ENCODE measurements around the gene C19orf47.
"Not testable (repeated sequence)": the region's sequence is repeated elsewhere in the genome, so short reads cannot be mapped to it uniquely, and the experiment has no call there.

The C19orf47 gene

GRCh38 chr19:40339018-40339728 lies 9.0 kb downstream of the C19orf47 start:
- H3K36me3 ChIP-seq (ENCODE audit: insufficient read depth, low read length) = peaks cover 21% of the 10 kb centered on the region
- no peaks in the 10 kb centered on the region for H3K9me3 ChIP-seq (replicated peaks; ENCODE audit: low read length)
- no peak overlapping the region for H3K9ac ChIP-seq (ENCODE audit: low read depth, low read length)
- no peaks in the 10 kb centered on the region for H3K27me3 ChIP-seq (ENCODE audit: control insufficient read depth, insufficient read depth, low read length)
- H3K4me1 ChIP-seq (ENCODE audit: control insufficient read depth, insufficient read depth, low read length) = peaks cover 18% of the 10 kb centered on the region
- H3K4me3 ChIP-seq (ENCODE audit: low read length) = no peak overlapping the region
- no peak overlapping the region for H3K4me2 ChIP-seq (ENCODE audit: low read length)

- no peak overlapping the region for H3K4me2 ChIP-seq (ENCODE audit: low read length)
- no peaks in the 10 kb centered on the region for H3K9me3 ChIP-seq (replicated peaks; ENCODE audit: low read length)
- no peak overlapping the region for H3K9ac ChIP-seq (ENCODE audit: low read depth, low read length)
- peaks cover 13% of the 10 kb centered on the region for H3K4me1 ChIP-seq (ENCODE audit: control insufficient read depth, insufficient read depth, low read length)
- H3K4me3 ChIP-seq (ENCODE audit: low read length) = no peak overlapping the region
- H3K27me3 ChIP-seq (ENCODE audit: control insufficient read depth, insufficient read depth, low read length) = no peaks in the 10 kb centered on the region
- peaks cover 31% of the 10 kb centered on the region for H3K36me3 ChIP-seq (ENCODE audit: insufficient read depth, low read length)
Observed at GRCh38 chr19:40337594-40337993, 10.6 kb downstream of the C19orf47 start.

- Histone ChIP-seq H3K36me3 (ENCODE audit: insufficient read depth, low read length) (peaks cover 34% of the 10 kb centered on the region), H3K4me2 (ENCODE audit: low read length) (no peak overlapping the region), H3K9ac (ENCODE audit: low read depth, low read length) (no peak overlapping the region), H3K4me1 (ENCODE audit: control insufficient read depth, insufficient read depth, low read length) (peaks cover 8% of the 10 kb centered on the region), H3K27me3 (ENCODE audit: control insufficient read depth, insufficient read depth, low read length) (no peaks in the 10 kb centered on the region), H3K4me3 (ENCODE audit: low read length) (no peak overlapping the region), H3K9me3 (replicated peaks; ENCODE audit: low read length) (no peaks in the 10 kb centered on the region)
Observed at GRCh38 chr19:40337107-40337506, 11.1 kb downstream of the C19orf47 start.

- H3K4me2 ChIP-seq (ENCODE audit: low read length) = no peak overlapping the region
- peaks cover 3% of the 10 kb centered on the region for H3K4me1 ChIP-seq (ENCODE audit: control insufficient read depth, insufficient read depth, low read length)
- H3K4me3 ChIP-seq (ENCODE audit: low read length) = no peak overlapping the region
- H3K9me3 ChIP-seq (replicated peaks; ENCODE audit: low read length) = no peaks in the 10 kb centered on the region
- no peaks in the 10 kb centered on the region for H3K27me3 ChIP-seq (ENCODE audit: control insufficient read depth, insufficient read depth, low read length)
- peaks cover 38% of the 10 kb centered on the region for H3K36me3 ChIP-seq (ENCODE audit: insufficient read depth, low read length)
- H3K9ac ChIP-seq (ENCODE audit: low read depth, low read length) = no peak overlapping the region
Observed at GRCh38 chr19:40336601-40336900, 11.6 kb downstream of the C19orf47 start.

GRCh38 chr19:40335855-40336600 lies 12.2 kb downstream of the C19orf47 start:
- no peak overlapping the region for H3K4me3 ChIP-seq (ENCODE audit: low read length)
- no peak overlapping the region for H3K9ac ChIP-seq (ENCODE audit: low read depth, low read length)
- no peak overlapping the region for H3K4me2 ChIP-seq (ENCODE audit: low read length)
- peaks cover 44% of the 10 kb centered on the region for H3K36me3 ChIP-seq (ENCODE audit: insufficient read depth, low read length)
- no peaks in the 10 kb centered on the region for H3K9me3 ChIP-seq (replicated peaks; ENCODE audit: low read length)
- no peaks in the 10 kb centered on the region for H3K27me3 ChIP-seq (ENCODE audit: control insufficient read depth, insufficient read depth, low read length)
- no peaks in the 10 kb centered on the region for H3K4me1 ChIP-seq (ENCODE audit: control insufficient read depth, insufficient read depth, low read length)

- Histone ChIP-seq H3K4me3 (ENCODE audit: low read length) (no peak overlapping the region), H3K9ac (ENCODE audit: low read depth, low read length) (no peak overlapping the region), H3K27me3 (ENCODE audit: control insufficient read depth, insufficient read depth, low read length) (no peaks in the 10 kb centered on the region), H3K4me2 (ENCODE audit: low read length) (no peak overlapping the region), H3K4me1 (ENCODE audit: control insufficient read depth, insufficient read depth, low read length) (no peaks in the 10 kb centered on the region), H3K9me3 (replicated peaks; ENCODE audit: low read length) (no peaks in the 10 kb centered on the region), H3K36me3 (ENCODE audit: insufficient read depth, low read length) (peaks cover 49% of the 10 kb centered on the region)
Observed at GRCh38 chr19:40335101-40335500, 13.1 kb downstream of the C19orf47 start.

GRCh38 chr19:40333083-40333482 lies 15.1 kb downstream of the C19orf47 start:
- H3K9ac ChIP-seq (ENCODE audit: low read depth, low read length); H3K4me1 ChIP-seq (ENCODE audit: control insufficient read depth, insufficient read depth, low read length); H3K4me2 ChIP-seq (ENCODE audit: low read length); H3K4me3 ChIP-seq (ENCODE audit: low read length); H3K9me3 ChIP-seq (replicated peaks; ENCODE audit: low read length); H3K27me3 ChIP-seq (ENCODE audit: control insufficient read depth, insufficient read depth, low read length): not testable (repeated sequence)
- peaks cover 53% of the 10 kb centered on the region for H3K36me3 ChIP-seq (ENCODE audit: insufficient read depth, low read length)

GRCh38 chr19:40332669-40333068 lies 15.5 kb downstream of the C19orf47 start:
- H3K27me3 ChIP-seq (ENCODE audit: control insufficient read depth, insufficient read depth, low read length) = no peaks in the 10 kb centered on the region
- no peaks in the 10 kb centered on the region for H3K9me3 ChIP-seq (replicated peaks; ENCODE audit: low read length)
- H3K36me3 ChIP-seq (ENCODE audit: insufficient read depth, low read length) = peaks cover 56% of the 10 kb centered on the region
- H3K4me2 ChIP-seq (ENCODE audit: low read length) = no peak overlapping the region
- H3K9ac ChIP-seq (ENCODE audit: low read depth, low read length) = no peak overlapping the region
- no peaks in the 10 kb centered on the region for H3K4me1 ChIP-seq (ENCODE audit: control insufficient read depth, insufficient read depth, low read length)
- no peak overlapping the region for H3K4me3 ChIP-seq (ENCODE audit: low read length)

GRCh38 chr19:40331052-40331451 lies 17.1 kb downstream of the C19orf47 start:
- H3K4me2 ChIP-seq (ENCODE audit: low read length) = no peak overlapping the region
- no peak overlapping the region for H3K9ac ChIP-seq (ENCODE audit: low read depth, low read length)
- no peaks in the 10 kb centered on the region for H3K9me3 ChIP-seq (replicated peaks; ENCODE audit: low read length)
- H3K4me1 ChIP-seq (ENCODE audit: control insufficient read depth, insufficient read depth, low read length) = no peaks in the 10 kb centered on the region
- no peak overlapping the region for H3K4me3 ChIP-seq (ENCODE audit: low read length)
- peaks cover 65% of the 10 kb centered on the region for H3K36me3 ChIP-seq (ENCODE audit: insufficient read depth, low read length)
- no peaks in the 10 kb centered on the region for H3K27me3 ChIP-seq (ENCODE audit: control insufficient read depth, insufficient read depth, low read length)

GRCh38 chr19:40326201-40326600 lies 22.0 kb downstream of the C19orf47 start:
- Histone ChIP-seq H3K4me2 (ENCODE audit: low read length) (no peak overlapping the region), H3K9me3 (replicated peaks; ENCODE audit: low read length) (no peaks in the 10 kb centered on the region), H3K36me3 (ENCODE audit: insufficient read depth, low read length) (peaks cover 76% of the 10 kb centered on the region), H3K4me1 (ENCODE audit: control insufficient read depth, insufficient read depth, low read length) (no peaks in the 10 kb centered on the region), H3K9ac (ENCODE audit: low read depth, low read length) (no peak overlapping the region), H3K27me3 (ENCODE audit: control insufficient read depth, insufficient read depth, low read length) (no peaks in the 10 kb centered on the region), H3K4me3 (ENCODE audit: low read length) (no peak overlapping the region)

GRCh38 chr19:40323705-40324104 lies 24.5 kb downstream of the C19orf47 start:
- H3K36me3 ChIP-seq (ENCODE audit: insufficient read depth, low read length) = peaks cover 72% of the 10 kb centered on the region
- H3K4me1 ChIP-seq (ENCODE audit: control insufficient read depth, insufficient read depth, low read length) = no peaks in the 10 kb centered on the region
- H3K4me2 ChIP-seq (ENCODE audit: low read length) = no peak overlapping the region
- no peaks in the 10 kb centered on the region for H3K9me3 ChIP-seq (replicated peaks; ENCODE audit: low read length)
- no peaks in the 10 kb centered on the region for H3K27me3 ChIP-seq (ENCODE audit: control insufficient read depth, insufficient read depth, low read length)
- H3K9ac ChIP-seq (ENCODE audit: low read depth, low read length) = no peak overlapping the region
- H3K4me3 ChIP-seq (ENCODE audit: low read length) = no peak overlapping the region
